Esophagus muscularis mucosa (tissue), 4 donors: ENCODE data around the gene NUDT1.

Source experiments
- CTCF ChIP-seq, 3 experiments: fragments of 200-600 bp in 2 of 3; fragments of 450-650 bp in 1 of 3; sonication (generic) in 2 of 3; IDR thresholded peaks; one replicate each; pipeline ENCODE4 v1.5.1; 2017 to 2019; ENCODE audit warnings: antibody characterized with exemption in 3 of 3, mild to moderate bottlenecking in 2 of 3, moderate library complexity in 1 of 3
- EP300 ChIP-seq: sonication (generic); formaldehyde crosslinking; IDR thresholded peaks from one replicate; pipeline ENCODE4 v1.6.1; 2017; ENCODE audit warnings: antibody characterized with exemption
- POLR2A ChIP-seq: fragments of 450-650 bp; IDR thresholded peaks from one replicate; pipeline ENCODE4 v1.6.1; 2017; ENCODE audit warnings: antibody characterized with exemption, moderate library complexity, mild to moderate bottlenecking, low read depth

GRCh38 chr7:2195400-2196246 is 46.4 kb upstream of the NUDT1 start:
- no peak for TF ChIP-seq POLR2A
- TF ChIP-seq EP300, result no peak
- TF ChIP-seq CTCF (IDR thresholded peaks at IDR 0.05), result no peak
